Neural progenitor cell (in vitro differentiated cells): ENCODE data around the gene WDR70.

Source experiments
- EZH2 ChIP-seq: fragments of 200-600 bp; sonication (generic); IDR thresholded peaks from 2 replicates; pipeline ENCODE4 v1.6.1; 2017; ENCODE audit warnings: antibody characterized with exemption, mild to moderate bottlenecking, moderate library complexity
- EZH2phosphoT487 ChIP-seq: fragments of 200-600 bp; sonication (generic); IDR thresholded peaks from 2 replicates; pipeline ENCODE4 v1.6.1; 2017; ENCODE audit warnings: antibody characterized with exemption
- TF ChIP-seq, protein P1 (sequence below): fragments of 200-600 bp; sonication (generic); IDR thresholded peaks from 2 replicates; pipeline ENCODE4 v1.5.1; 2017; ENCODE audit warnings: antibody characterized with exemption, mild to moderate bottlenecking

GRCh38 chr5:37660319-37660718, 281.2 kb downstream of the WDR70 start:
- TF ChIP-seq, protein P1, sequence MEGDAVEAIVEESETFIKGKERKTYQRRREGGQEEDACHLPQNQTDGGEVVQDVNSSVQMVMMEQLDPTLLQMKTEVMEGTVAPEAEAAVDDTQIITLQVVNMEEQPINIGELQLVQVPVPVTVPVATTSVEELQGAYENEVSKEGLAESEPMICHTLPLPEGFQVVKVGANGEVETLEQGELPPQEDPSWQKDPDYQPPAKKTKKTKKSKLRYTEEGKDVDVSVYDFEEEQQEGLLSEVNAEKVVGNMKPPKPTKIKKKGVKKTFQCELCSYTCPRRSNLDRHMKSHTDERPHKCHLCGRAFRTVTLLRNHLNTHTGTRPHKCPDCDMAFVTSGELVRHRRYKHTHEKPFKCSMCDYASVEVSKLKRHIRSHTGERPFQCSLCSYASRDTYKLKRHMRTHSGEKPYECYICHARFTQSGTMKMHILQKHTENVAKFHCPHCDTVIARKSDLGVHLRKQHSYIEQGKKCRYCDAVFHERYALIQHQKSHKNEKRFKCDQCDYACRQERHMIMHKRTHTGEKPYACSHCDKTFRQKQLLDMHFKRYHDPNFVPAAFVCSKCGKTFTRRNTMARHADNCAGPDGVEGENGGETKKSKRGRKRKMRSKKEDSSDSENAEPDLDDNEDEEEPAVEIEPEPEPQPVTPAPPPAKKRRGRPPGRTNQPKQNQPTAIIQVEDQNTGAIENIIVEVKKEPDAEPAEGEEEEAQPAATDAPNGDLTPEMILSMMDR = no peak
- TF ChIP-seq EZH2 = no peak
- TF ChIP-seq EZH2phosphoT487 = no peak
